ENCODE measurements around the gene TRHDE. TPM values are rescaled to one million over a fixed set of nuclear protein-coding genes. Genes with fewer than 3 reads are reported as not detected.

TRHDE gene
- 100 to 1,000 TPM in 2 of 6 experiments, 10 to 100 TPM in 4; 65.7 to 106 (median 93.3) TPM for total RNA-seq (2021; fragmentation: NEBNext Ultra II Directional; extraction: Animal tissue kit (Norgen Biotek cat#: 25700))
- long read RNA-seq, full-length matches to known transcripts: 7 of 32 reads
- long read RNA-seq, partial matches to known transcripts: 14 of 32 reads
- long read RNA-seq, other reads (novel, unspliced or antisense): 11 of 32 reads

GRCh38 chr12:72272091-72272661 is at the start of gene TRHDE:
Gene TRHDE (plus strand): TSS chr12:72272370. CDS start chr12:72272644, 274 bp downstream.
- Mint-ChIP-seq H3K27me3 (ENCODE audit: insufficient read depth) (no peaks in the 10 kb centered on the region; the same call in 1 of the 2 replicates), H3K4me3 (peak within 1 kb of the TSS; percentile 98), H3K4me1 (ENCODE audit: low read depth) (peaks cover 47% of the 10 kb centered on the region), H3K9me3 (peaks cover 5% of the 10 kb centered on the region; the same call in 1 of the 2 replicates), H3K27ac (peak within 1 kb of the TSS; percentile 94), H3K36me3 (ENCODE audit: low read depth) (peaks cover 54% of the 10 kb centered on the region)
- peak; percentile 54 for DNase-seq
- TF ChIP-seq CTCF (IDR thresholded peaks at IDR 0.05): no peak

GRCh38 chr12:72226510-72226909 is 45.7 kb upstream of the TRHDE start:
- Mint-ChIP-seq H3K9me3 (no peaks in the 10 kb centered on the region), H3K4me3 (no peak overlapping the region), H3K4me1 (ENCODE audit: low read depth) (peaks cover 33% of the 10 kb centered on the region), H3K27ac (no peak overlapping the region), H3K27me3 (ENCODE audit: insufficient read depth) (no peaks in the 10 kb centered on the region; the same call in 1 of the 2 replicates), H3K36me3 (ENCODE audit: low read depth) (peaks cover 8% of the 10 kb centered on the region; the same call in 1 of the 2 replicates)
- no peak for DNase-seq
- TF ChIP-seq CTCF (IDR thresholded peaks at IDR 0.05): no peak

GRCh38 chr12:72228424-72228823 is 43.7 kb upstream of the TRHDE start:
- Mint-ChIP-seq H3K27ac (no peak overlapping the region), H3K4me3 (no peak overlapping the region), H3K4me1 (ENCODE audit: low read depth) (peaks cover 51% of the 10 kb centered on the region), H3K36me3 (ENCODE audit: low read depth) (peaks cover 8% of the 10 kb centered on the region; the same call in 1 of the 2 replicates), H3K9me3 (no peaks in the 10 kb centered on the region), H3K27me3 (ENCODE audit: insufficient read depth) (no peaks in the 10 kb centered on the region; the same call in 1 of the 2 replicates)
- no peak for TF ChIP-seq CTCF (IDR thresholded peaks at IDR 0.05)
- DNase-seq: no peak

GRCh38 chr12:72230589-72230988 is 41.6 kb upstream of the TRHDE start:
- H3K4me1 Mint-ChIP-seq (ENCODE audit: low read depth): peaks cover 73% of the 10 kb centered on the region
- no peak for TF ChIP-seq CTCF (IDR thresholded peaks at IDR 0.05)
- peaks cover 8% of the 10 kb centered on the region; the same call in 1 of the 2 replicates for H3K36me3 Mint-ChIP-seq (ENCODE audit: low read depth)
- DNase-seq: peak; percentile 91
- peak overlapping the region; percentile 56 for H3K4me3 Mint-ChIP-seq
- peak overlapping the region; percentile 58 for H3K27ac Mint-ChIP-seq
- no peaks in the 10 kb centered on the region for H3K27me3 Mint-ChIP-seq (ENCODE audit: insufficient read depth)
- H3K9me3 Mint-ChIP-seq: no peaks in the 10 kb centered on the region

GRCh38 chr12:72234886-72235285 is 37.3 kb upstream of the TRHDE start:
- Mint-ChIP-seq H3K9me3 (peaks cover 15% of the 10 kb centered on the region), H3K4me3 (no peak overlapping the region)
- no peak for DNase-seq

More at GRCh38 chr12:72234886-72235285, 37.3 kb upstream of the TRHDE start:
- Mint-ChIP-seq H3K27me3 (ENCODE audit: insufficient read depth) (no peaks in the 10 kb centered on the region), H3K27ac (peak overlapping the region; percentile 56), H3K36me3 (ENCODE audit: low read depth) (peaks cover 18% of the 10 kb centered on the region), H3K4me1 (ENCODE audit: low read depth) (peaks cover 86% of the 10 kb centered on the region)
- TF ChIP-seq CTCF (IDR thresholded peaks at IDR 0.05): no peak
